Measurements from ENCODE around the gene HSD17B7. TPM values are rescaled to one million over a fixed set of nuclear protein-coding genes. Genes with fewer than 3 reads are reported as not detected.
"Not testable (repeated sequence)": the region's sequence is repeated elsewhere in the genome, so short reads cannot be mapped to it uniquely, and the experiment has no call there.

HSD17B7 gene
- total and polyA plus RNA-seq, 2 of the 13 experiments (the other 11 are each of a cell fraction or from before 2014, with no cell fraction given): 43.9 to 84.9 TPM

GRCh38 chr1:162746264-162746942 is 44.1 kb upstream of the HSD17B7 start (continued):
- TF ChIP-seq, protein P1, sequence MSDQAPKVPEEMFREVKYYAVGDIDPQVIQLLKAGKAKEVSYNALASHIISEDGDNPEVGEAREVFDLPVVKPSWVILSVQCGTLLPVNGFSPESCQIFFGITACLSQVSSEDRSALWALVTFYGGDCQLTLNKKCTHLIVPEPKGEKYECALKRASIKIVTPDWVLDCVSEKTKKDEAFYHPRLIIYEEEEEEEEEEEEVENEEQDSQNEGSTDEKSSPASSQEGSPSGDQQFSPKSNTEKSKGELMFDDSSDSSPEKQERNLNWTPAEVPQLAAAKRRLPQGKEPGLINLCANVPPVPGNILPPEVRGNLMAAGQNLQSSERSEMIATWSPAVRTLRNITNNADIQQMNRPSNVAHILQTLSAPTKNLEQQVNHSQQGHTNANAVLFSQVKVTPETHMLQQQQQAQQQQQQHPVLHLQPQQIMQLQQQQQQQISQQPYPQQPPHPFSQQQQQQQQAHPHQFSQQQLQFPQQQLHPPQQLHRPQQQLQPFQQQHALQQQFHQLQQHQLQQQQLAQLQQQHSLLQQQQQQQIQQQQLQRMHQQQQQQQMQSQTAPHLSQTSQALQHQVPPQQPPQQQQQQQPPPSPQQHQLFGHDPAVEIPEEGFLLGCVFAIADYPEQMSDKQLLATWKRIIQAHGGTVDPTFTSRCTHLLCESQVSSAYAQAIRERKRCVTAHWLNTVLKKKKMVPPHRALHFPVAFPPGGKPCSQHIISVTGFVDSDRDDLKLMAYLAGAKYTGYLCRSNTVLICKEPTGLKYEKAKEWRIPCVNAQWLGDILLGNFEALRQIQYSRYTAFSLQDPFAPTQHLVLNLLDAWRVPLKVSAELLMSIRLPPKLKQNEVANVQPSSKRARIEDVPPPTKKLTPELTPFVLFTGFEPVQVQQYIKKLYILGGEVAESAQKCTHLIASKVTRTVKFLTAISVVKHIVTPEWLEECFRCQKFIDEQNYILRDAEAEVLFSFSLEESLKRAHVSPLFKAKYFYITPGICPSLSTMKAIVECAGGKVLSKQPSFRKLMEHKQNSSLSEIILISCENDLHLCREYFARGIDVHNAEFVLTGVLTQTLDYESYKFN (CRISPR knock-in tag; conservative IDR thresholded peaks at IDR 0.05): peak; percentile 87
- TF ChIP-seq ZNF501 (CRISPR knock-in tag; IDR thresholded peaks at IDR 0.05) (peak; percentile 68; the same call in 1 of the 2 replicates), ZNF564 (CRISPR knock-in tag; IDR thresholded peaks at IDR 0.05) (peak; percentile 99), MLX (CRISPR knock-in tag; IDR thresholded peaks at IDR 0.05) (0 out of 2 replicates have a peak, but pooled peaks have one; percentile 36), ZNF430 (CRISPR knock-in tag; IDR thresholded peaks at IDR 0.05) (peak; percentile 81), KDM4B (CRISPR knock-in tag; IDR thresholded peaks at IDR 0.05) (peak; percentile 79; the same call in 1 of the 2 replicates), NCOA2 (CRISPR knock-in tag; IDR thresholded peaks at IDR 0.05) (peak; percentile 85), MAFF (IDR thresholded peaks at IDR 0.05; ENCODE audit: low read depth, low read length) (0 out of 2 replicates have a peak, but pooled peaks have one; percentile 1), CTCF (CRISPR knock-in tag; IDR thresholded peaks at IDR 0.05) (0 out of 2 replicates have a peak, but pooled peaks have one; percentile 21), ZBTB33 (CRISPR knock-in tag; IDR thresholded peaks at IDR 0.05) (0 out of 2 replicates have a peak, but pooled peaks have one; percentile 28), TFDP2 (CRISPR knock-in tag; IDR thresholded peaks at IDR 0.05) (peak; percentile 53), ZMYM4 (CRISPR knock-in tag; IDR thresholded peaks at IDR 0.05) (peak; percentile 97), SOX6 (CRISPR knock-in tag; IDR thresholded peaks at IDR 0.05) (peak; percentile 84), MEF2D (CRISPR knock-in tag; IDR thresholded peaks at IDR 0.05) (0 out of 2 replicates have a peak, but pooled peaks have one; percentile 37), TSC22D2 (CRISPR knock-in tag; IDR thresholded peaks at IDR 0.05; ENCODE audit: borderline replicate concordance) (0 out of 2 replicates have a peak, but pooled peaks have one; percentile 51), KDM3A (CRISPR knock-in tag; IDR thresholded peaks at IDR 0.05; ENCODE audit: low read depth) (peak; percentile 55; the same call in 1 of the 2 replicates), HNF4G (CRISPR knock-in tag; IDR thresholded peaks at IDR 0.05; ENCODE audit: borderline replicate concordance, low read depth) (peak; percentile 28; the same call in 1 of the 2 replicates), KLF6 (CRISPR knock-in tag; IDR thresholded peaks at IDR 0.05) (peak; percentile 71; the same call in 1 of the 2 replicates), ZNF292 (CRISPR knock-in tag; IDR thresholded peaks at IDR 0.05; ENCODE audit: borderline replicate concordance, low read depth) (peak; percentile 97; the same call in 1 of the 2 replicates)
- TF ChIP-seq SOX6 (IDR thresholded peaks at IDR 0.05); HNF4G (IDR thresholded peaks at IDR 0.05; ENCODE audit: borderline replicate concordance, low read depth, low read length): not testable (repeated sequence)
